ENCODE results near the gene NRIP1.

Gene NRIP1

GRCh38 chr21:15001113-15001512 lies 63.7 kb downstream of the NRIP1 start:
- Histone ChIP-seq H2AFZ (ENCODE audit: low read length) (no peak overlapping the region), H3K4me3 (ENCODE audit: low read length) (no peak overlapping the region), H3K36me3 (replicated peaks; ENCODE audit: insufficient read depth, low read length) (no peaks in the 10 kb centered on the region), H3K9ac (ENCODE audit: low read length) (no peak overlapping the region), H3F3A (ENCODE audit: insufficient read depth, low read length) (no peaks in the 10 kb centered on the region), H4K20me1 (ENCODE audit: insufficient read depth, low read length) (no peaks in the 10 kb centered on the region), H3K9me2 (replicated peaks; ENCODE audit: insufficient read depth, low read length) (no peaks in the 10 kb centered on the region), H3K27ac (ENCODE audit: low read length) (no peak overlapping the region), H3K4me2 (ENCODE audit: low read depth, low read length) (no peak overlapping the region), H3K27me3 (replicated peaks; ENCODE audit: insufficient read depth, low read length) (no peaks in the 10 kb centered on the region), H3K79me2 (ENCODE audit: low read length) (no peaks in the 10 kb centered on the region), H3K9me3 (replicated peaks; ENCODE audit: insufficient read depth, low read length) (no peaks in the 10 kb centered on the region), H3K4me1 (ENCODE audit: low read length) (no peaks in the 10 kb centered on the region)
- DNase-seq: no peak
- TF ChIP-seq EZH2phosphoT487 (IDR thresholded peaks at IDR 0.05; ENCODE audit: low read length) (no peak), EZH2 (optimal IDR thresholded peaks at IDR 0.05; ENCODE audit: low read depth, low read length) (no peak), CTCF (IDR thresholded peaks at IDR 0.05; ENCODE audit: low read length) (no peak)

DNA sequence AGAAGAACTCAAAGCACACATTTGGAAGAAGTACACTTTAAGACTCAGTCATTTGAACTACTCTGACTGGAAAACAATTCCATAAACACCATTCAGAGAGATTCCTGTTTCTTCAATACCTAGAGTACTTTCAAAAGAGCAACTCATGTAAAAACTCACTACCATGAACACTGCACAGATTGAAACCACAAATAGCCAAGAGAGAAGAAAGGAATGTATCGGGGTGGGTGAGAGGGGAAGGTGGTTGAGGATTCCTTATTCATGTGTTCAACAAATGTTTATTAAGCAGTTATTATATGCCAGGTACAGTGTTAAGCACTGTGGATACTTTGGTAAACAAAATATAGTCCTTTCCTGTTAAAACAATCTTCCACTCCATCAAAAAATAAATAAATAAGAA lies 64.7 kb downstream of the NRIP1 start:
- Histone ChIP-seq H3K79me2 (ENCODE audit: low read length) (no peaks in the 10 kb centered on the region), H3K9me2 (replicated peaks; ENCODE audit: insufficient read depth, low read length) (no peaks in the 10 kb centered on the region), H3K4me1 (ENCODE audit: low read length) (no peaks in the 10 kb centered on the region), H3K9ac (ENCODE audit: low read length) (no peak overlapping the region), H3K9me3 (replicated peaks; ENCODE audit: insufficient read depth, low read length) (no peaks in the 10 kb centered on the region), H2AFZ (ENCODE audit: low read length) (no peak overlapping the region), H3K36me3 (replicated peaks; ENCODE audit: insufficient read depth, low read length) (no peaks in the 10 kb centered on the region), H3K4me3 (ENCODE audit: low read length) (no peak overlapping the region), H3K4me2 (ENCODE audit: low read depth, low read length) (no peak overlapping the region), H3K27me3 (replicated peaks; ENCODE audit: insufficient read depth, low read length) (no peaks in the 10 kb centered on the region), H3K27ac (ENCODE audit: low read length) (no peak overlapping the region), H4K20me1 (ENCODE audit: insufficient read depth, low read length) (no peaks in the 10 kb centered on the region), H3F3A (ENCODE audit: insufficient read depth, low read length) (no peaks in the 10 kb centered on the region)
- TF ChIP-seq CTCF (IDR thresholded peaks at IDR 0.05; ENCODE audit: low read length) (no peak), EZH2 (optimal IDR thresholded peaks at IDR 0.05; ENCODE audit: low read depth, low read length) (no peak), EZH2phosphoT487 (IDR thresholded peaks at IDR 0.05; ENCODE audit: low read length) (no peak)
- no peak for DNase-seq

- Histone ChIP-seq H3K27ac (ENCODE audit: low read length) (no peak overlapping the region), H4K20me1 (ENCODE audit: insufficient read depth, low read length) (no peaks in the 10 kb centered on the region), H3F3A (ENCODE audit: insufficient read depth, low read length) (no peaks in the 10 kb centered on the region), H3K9me3 (replicated peaks; ENCODE audit: insufficient read depth, low read length) (no peaks in the 10 kb centered on the region), H3K4me2 (ENCODE audit: low read depth, low read length) (no peak overlapping the region), H3K4me1 (ENCODE audit: low read length) (no peaks in the 10 kb centered on the region), H3K79me2 (ENCODE audit: low read length) (no peaks in the 10 kb centered on the region), H3K36me3 (replicated peaks; ENCODE audit: insufficient read depth, low read length) (no peaks in the 10 kb centered on the region), H3K4me3 (ENCODE audit: low read length) (no peak overlapping the region), H3K27me3 (replicated peaks; ENCODE audit: insufficient read depth, low read length) (no peaks in the 10 kb centered on the region), H2AFZ (ENCODE audit: low read length) (no peak overlapping the region), H3K9ac (ENCODE audit: low read length) (no peak overlapping the region), H3K9me2 (replicated peaks; ENCODE audit: insufficient read depth, low read length) (no peaks in the 10 kb centered on the region)
- no peak for TF ChIP-seq EZH2phosphoT487 (IDR thresholded peaks at IDR 0.05; ENCODE audit: low read length)
- no peak for TF ChIP-seq EZH2 (optimal IDR thresholded peaks at IDR 0.05; ENCODE audit: low read depth, low read length)
- no peak for TF ChIP-seq CTCF (IDR thresholded peaks at IDR 0.05; ENCODE audit: low read length)
- DNase-seq: no peak
Observed at GRCh38 chr21:14998784-14999183, 66.0 kb downstream of the NRIP1 start.
